ENCODE results near the gene ISYNA1. TPM values are rescaled to one million over a fixed set of nuclear protein-coding genes. Genes with fewer than 3 reads are reported as not detected.

Gene ISYNA1
- total and polyA plus RNA-seq, 2 experiments from 2014 or later = 191 to 208 TPM

DNA sequence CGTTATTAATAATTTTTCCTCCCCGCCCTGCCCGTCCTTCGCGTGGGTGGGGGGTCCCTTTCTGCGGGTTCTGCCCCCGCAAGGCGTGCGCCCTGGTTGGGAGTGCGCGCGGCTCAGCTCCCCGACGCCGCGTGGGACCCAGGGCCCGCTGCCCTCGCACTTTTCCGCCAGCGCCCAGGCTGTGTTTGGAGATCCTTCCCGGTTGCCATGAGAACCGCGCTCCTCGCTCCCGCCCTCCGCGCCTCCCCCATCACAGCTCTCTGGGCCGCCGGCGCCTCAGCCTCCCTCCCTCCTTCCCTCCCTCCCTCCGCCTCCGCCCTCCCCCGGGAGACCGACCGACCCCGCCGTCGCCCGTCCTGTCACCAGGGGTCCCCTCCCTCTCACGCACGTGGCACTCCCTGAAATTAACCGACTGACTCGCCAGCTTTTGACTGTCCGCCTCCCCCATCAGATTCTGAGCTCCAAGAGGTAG lies 21.1 kb downstream of the ISYNA1 start:
- H3K27ac ChIP-seq (ENCODE audit: low read depth) = peak overlapping the region; percentile 69
- peak; percentile 93 for DNase-seq (ENCODE audit: low spot score)
- H3K27me3 ChIP-seq (ENCODE audit: insufficient read depth) = peaks cover 39% of the 10 kb centered on the region
- H3K9me2 ChIP-seq (ENCODE audit: insufficient read depth) = no peaks in the 10 kb centered on the region
- peaks cover 24% of the 10 kb centered on the region for H3F3A ChIP-seq (replicated peaks; ENCODE audit: low read depth)
- no peaks in the 10 kb centered on the region; the same call in 1 of the 2 replicates for H4K20me1 ChIP-seq (replicated peaks; ENCODE audit: insufficient read depth)
- H3K79me2 ChIP-seq (replicated peaks; ENCODE audit: insufficient read depth) = no peaks in the 10 kb centered on the region
- H3K4me1 ChIP-seq (ENCODE audit: insufficient read depth) = peaks cover 8% of the 10 kb centered on the region
- H3K4me2 ChIP-seq = peak overlapping the region; percentile 97
- peak; percentile 61 for ATAC-seq
- peak overlapping the region; percentile 73 for H3K4me3 ChIP-seq
- peaks cover 33% of the 10 kb centered on the region for H3K4me1 Mint-ChIP-seq
- peak overlapping the region; percentile 92 for H2AFZ ChIP-seq
- H3K36me3 ChIP-seq (ENCODE audit: insufficient read depth) = no peaks in the 10 kb centered on the region
- H3K4me3 Mint-ChIP-seq = peak overlapping the region; percentile 75
- H3K36me3 Mint-ChIP-seq (ENCODE audit: low read depth) = no peaks in the 10 kb centered on the region
- H3K27me3 Mint-ChIP-seq (ENCODE audit: insufficient read depth, low read depth, poor library complexity) = peaks cover 52% of the 10 kb centered on the region
- TF ChIP-seq, protein P1, sequence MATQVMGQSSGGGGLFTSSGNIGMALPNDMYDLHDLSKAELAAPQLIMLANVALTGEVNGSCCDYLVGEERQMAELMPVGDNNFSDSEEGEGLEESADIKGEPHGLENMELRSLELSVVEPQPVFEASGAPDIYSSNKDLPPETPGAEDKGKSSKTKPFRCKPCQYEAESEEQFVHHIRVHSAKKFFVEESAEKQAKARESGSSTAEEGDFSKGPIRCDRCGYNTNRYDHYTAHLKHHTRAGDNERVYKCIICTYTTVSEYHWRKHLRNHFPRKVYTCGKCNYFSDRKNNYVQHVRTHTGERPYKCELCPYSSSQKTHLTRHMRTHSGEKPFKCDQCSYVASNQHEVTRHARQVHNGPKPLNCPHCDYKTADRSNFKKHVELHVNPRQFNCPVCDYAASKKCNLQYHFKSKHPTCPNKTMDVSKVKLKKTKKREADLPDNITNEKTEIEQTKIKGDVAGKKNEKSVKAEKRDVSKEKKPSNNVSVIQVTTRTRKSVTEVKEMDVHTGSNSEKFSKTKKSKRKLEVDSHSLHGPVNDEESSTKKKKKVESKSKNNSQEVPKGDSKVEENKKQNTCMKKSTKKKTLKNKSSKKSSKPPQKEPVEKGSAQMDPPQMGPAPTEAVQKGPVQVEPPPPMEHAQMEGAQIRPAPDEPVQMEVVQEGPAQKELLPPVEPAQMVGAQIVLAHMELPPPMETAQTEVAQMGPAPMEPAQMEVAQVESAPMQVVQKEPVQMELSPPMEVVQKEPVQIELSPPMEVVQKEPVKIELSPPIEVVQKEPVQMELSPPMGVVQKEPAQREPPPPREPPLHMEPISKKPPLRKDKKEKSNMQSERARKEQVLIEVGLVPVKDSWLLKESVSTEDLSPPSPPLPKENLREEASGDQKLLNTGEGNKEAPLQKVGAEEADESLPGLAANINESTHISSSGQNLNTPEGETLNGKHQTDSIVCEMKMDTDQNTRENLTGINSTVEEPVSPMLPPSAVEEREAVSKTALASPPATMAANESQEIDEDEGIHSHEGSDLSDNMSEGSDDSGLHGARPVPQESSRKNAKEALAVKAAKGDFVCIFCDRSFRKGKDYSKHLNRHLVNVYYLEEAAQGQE (IDR thresholded peaks at IDR 0.05; ENCODE audit: unreplicated experiment) = no peak
- TF ChIP-seq POLR2AphosphoS5 (IDR thresholded peaks at IDR 0.05; ENCODE audit: low read depth) = no peak
- TF ChIP-seq, protein P2, sequence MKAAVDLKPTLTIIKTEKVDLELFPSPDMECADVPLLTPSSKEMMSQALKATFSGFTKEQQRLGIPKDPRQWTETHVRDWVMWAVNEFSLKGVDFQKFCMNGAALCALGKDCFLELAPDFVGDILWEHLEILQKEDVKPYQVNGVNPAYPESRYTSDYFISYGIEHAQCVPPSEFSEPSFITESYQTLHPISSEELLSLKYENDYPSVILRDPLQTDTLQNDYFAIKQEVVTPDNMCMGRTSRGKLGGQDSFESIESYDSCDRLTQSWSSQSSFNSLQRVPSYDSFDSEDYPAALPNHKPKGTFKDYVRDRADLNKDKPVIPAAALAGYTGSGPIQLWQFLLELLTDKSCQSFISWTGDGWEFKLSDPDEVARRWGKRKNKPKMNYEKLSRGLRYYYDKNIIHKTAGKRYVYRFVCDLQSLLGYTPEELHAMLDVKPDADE (IDR thresholded peaks at IDR 0.05) = no peak
- no peak for TF ChIP-seq ZNF114 (CRISPR knock-in tag; IDR thresholded peaks at IDR 0.05)
- TF ChIP-seq JUNB (IDR thresholded peaks at IDR 0.05; ENCODE audit: unreplicated experiment) = no peak
- TF ChIP-seq ZNF331 (CRISPR knock-in tag; IDR thresholded peaks at IDR 0.05; ENCODE audit: low read depth) = no peak
- TF ChIP-seq EZH2phosphoT487 (IDR thresholded peaks at IDR 0.05; ENCODE audit: unreplicated experiment) = no peak
- TF ChIP-seq, protein P3, sequence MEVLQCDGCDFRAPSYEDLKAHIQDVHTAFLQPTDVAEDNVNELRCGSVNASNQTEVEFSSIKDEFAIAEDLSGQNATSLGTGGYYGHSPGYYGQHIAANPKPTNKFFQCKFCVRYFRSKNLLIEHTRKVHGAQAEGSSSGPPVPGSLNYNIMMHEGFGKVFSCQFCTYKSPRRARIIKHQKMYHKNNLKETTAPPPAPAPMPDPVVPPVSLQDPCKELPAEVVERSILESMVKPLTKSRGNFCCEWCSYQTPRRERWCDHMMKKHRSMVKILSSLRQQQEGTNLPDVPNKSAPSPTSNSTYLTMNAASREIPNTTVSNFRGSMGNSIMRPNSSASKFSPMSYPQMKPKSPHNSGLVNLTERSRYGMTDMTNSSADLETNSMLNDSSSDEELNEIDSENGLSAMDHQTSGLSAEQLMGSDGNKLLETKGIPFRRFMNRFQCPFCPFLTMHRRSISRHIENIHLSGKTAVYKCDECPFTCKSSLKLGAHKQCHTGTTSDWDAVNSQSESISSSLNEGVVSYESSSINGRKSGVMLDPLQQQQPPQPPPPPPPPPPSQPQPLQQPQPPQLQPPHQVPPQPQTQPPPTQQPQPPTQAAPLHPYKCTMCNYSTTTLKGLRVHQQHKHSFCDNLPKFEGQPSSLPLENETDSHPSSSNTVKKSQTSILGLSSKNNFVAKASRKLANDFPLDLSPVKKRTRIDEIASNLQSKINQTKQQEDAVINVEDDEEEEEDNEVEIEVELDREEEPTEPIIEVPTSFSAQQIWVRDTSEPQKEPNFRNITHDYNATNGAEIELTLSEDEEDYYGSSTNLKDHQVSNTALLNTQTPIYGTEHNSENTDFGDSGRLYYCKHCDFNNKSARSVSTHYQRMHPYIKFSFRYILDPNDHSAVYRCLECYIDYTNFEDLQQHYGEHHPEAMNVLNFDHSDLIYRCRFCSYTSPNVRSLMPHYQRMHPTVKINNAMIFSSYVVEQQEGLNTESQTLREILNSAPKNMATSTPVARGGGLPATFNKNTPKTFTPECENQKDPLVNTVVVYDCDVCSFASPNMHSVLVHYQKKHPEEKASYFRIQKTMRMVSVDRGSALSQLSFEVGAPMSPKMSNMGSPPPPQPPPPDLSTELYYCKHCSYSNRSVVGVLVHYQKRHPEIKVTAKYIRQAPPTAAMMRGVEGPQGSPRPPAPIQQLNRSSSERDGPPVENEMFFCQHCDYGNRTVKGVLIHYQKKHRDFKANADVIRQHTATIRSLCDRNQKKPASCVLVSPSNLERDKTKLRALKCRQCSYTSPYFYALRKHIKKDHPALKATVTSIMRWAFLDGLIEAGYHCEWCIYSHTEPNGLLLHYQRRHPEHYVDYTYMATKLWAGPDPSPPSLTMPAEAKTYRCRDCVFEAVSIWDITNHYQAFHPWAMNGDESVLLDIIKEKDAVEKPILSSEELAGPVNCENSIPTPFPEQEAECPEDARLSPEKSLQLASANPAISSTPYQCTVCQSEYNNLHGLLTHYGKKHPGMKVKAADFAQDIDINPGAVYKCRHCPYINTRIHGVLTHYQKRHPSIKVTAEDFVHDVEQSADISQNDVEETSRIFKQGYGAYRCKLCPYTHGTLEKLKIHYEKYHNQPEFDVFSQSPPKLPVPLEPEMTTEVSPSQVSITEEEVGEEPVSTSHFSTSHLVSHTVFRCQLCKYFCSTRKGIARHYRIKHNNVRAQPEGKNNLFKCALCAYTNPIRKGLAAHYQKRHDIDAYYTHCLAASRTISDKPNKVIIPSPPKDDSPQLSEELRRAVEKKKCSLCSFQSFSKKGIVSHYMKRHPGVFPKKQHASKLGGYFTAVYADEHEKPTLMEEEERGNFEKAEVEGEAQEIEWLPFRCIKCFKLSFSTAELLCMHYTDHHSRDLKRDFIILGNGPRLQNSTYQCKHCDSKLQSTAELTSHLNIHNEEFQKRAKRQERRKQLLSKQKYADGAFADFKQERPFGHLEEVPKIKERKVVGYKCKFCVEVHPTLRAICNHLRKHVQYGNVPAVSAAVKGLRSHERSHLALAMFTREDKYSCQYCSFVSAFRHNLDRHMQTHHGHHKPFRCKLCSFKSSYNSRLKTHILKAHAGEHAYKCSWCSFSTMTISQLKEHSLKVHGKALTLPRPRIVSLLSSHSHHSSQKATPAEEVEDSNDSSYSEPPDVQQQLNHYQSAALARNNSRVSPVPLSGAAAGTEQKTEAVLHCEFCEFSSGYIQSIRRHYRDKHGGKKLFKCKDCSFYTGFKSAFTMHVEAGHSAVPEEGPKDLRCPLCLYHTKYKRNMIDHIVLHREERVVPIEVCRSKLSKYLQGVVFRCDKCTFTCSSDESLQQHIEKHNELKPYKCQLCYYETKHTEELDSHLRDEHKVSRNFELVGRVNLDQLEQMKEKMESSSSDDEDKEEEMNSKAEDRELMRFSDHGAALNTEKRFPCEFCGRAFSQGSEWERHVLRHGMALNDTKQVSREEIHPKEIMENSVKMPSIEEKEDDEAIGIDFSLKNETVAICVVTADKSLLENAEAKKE (CRISPR knock-in tag; IDR thresholded peaks at IDR 0.05) = no peak
- no peak for TF ChIP-seq NANOG (IDR thresholded peaks at IDR 0.05; ENCODE audit: borderline replicate concordance)
- TF ChIP-seq, protein P4, sequence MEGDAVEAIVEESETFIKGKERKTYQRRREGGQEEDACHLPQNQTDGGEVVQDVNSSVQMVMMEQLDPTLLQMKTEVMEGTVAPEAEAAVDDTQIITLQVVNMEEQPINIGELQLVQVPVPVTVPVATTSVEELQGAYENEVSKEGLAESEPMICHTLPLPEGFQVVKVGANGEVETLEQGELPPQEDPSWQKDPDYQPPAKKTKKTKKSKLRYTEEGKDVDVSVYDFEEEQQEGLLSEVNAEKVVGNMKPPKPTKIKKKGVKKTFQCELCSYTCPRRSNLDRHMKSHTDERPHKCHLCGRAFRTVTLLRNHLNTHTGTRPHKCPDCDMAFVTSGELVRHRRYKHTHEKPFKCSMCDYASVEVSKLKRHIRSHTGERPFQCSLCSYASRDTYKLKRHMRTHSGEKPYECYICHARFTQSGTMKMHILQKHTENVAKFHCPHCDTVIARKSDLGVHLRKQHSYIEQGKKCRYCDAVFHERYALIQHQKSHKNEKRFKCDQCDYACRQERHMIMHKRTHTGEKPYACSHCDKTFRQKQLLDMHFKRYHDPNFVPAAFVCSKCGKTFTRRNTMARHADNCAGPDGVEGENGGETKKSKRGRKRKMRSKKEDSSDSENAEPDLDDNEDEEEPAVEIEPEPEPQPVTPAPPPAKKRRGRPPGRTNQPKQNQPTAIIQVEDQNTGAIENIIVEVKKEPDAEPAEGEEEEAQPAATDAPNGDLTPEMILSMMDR (conservative IDR thresholded peaks at IDR 0.05; ENCODE audit: low read depth in 2 of 2) = no peak
- no peak for TF ChIP-seq STAT1 (IDR thresholded peaks at IDR 0.05; ENCODE audit: unreplicated experiment)
- TF ChIP-seq EZH2 (IDR thresholded peaks at IDR 0.05; ENCODE audit: low read depth, unreplicated experiment) = no peak
- no peak for TF ChIP-seq CREB1 (CRISPR knock-in tag; IDR thresholded peaks at IDR 0.05; ENCODE audit: low read depth)
- no peaks in the 10 kb centered on the region for H3K9me3 Mint-ChIP-seq
- peak overlapping the region; percentile 37 for H3K27ac Mint-ChIP-seq
